Tibial nerve (tissue), 3 donors: ENCODE results near the gene RUNDC1.

Experiments used
- CTCF ChIP-seq, 5 experiments: fragments of 200-600 bp in 3 of 5; fragments of 450-650 bp in 2 of 5; sonication (generic) in 3 of 5; IDR thresholded peaks; one replicate each; pipeline ENCODE4 v1.5.1; 2016 to 2019; ENCODE audit warnings: antibody characterized with exemption in 5 of 5, mild to moderate bottlenecking in 3 of 5, moderate library complexity in 2 of 5
- POLR2A ChIP-seq, 2 donors: fragments of 450-650 bp; IDR thresholded peaks; one replicate each; pipeline ENCODE4 v1.6.1; 2017; ENCODE audit warnings: antibody characterized with exemption in 2 of 2, mild to moderate bottlenecking in 2 of 2, moderate library complexity in 2 of 2

DNA sequence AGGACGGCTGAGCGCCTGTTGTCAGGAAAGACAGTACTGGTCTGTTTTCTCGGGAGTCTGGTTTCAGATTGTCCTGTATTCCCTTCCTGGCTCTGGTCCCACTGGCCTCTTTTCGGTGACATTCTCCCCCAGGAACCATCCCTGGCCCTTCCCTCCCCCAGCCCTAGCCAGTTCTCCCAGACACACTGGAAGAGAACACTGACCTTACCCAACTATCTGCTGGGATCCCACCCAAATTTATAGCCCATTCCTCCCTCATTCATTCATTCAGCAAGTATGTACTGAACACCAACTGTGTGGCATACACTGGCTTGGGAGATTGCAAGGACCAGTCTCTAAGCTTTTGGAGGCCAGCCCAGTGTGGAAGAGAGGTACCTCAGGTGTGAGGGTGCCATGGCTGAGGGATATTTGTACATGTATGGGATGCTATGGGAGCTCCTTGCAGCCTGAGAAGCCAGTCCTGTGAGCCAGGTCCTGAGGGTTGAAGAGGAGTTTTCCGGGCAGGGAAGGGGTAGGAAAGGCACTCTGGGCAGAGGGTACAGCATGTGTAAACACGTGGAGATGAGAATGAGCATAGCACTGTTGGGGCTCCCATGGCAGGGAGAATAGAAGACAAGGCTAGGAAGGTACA, 49.9 kb downstream of the RUNDC1 start:
- TF ChIP-seq CTCF (IDR thresholded peaks at IDR 0.05) (no peak), POLR2A (IDR thresholded peaks at IDR 0.05) (no peak)
